Esophagus squamous epithelium (tissue), 5 donors: ENCODE measurements around the gene EPHA5. TPM values are rescaled to one million over a fixed set of nuclear protein-coding genes. Genes with fewer than 3 reads are reported as not detected.

ENCODE experiments used
- DNase-seq: peaks from one replicate; lab custom pipeline; 2025; lab: John Stamatoyannopoulos, UW
- H3K27ac ChIP-seq, 4 donors: fragments of 200-600 bp; sonication (generic); one replicate each; pipeline ENCODE4 v1.5.1; 2016 to 2019; ENCODE audit warnings: mild to moderate bottlenecking in 1 of 4
- H3K27me3 ChIP-seq, 4 donors: fragments of 200-600 bp; sonication (generic); 1 replicate in 3 of 4; 2 replicates in 1 of 4; pipeline versions ENCODE4 v1.5.1 to v1.6.0; 2017 to 2021; ENCODE audit warnings: antibody characterized with exemption in 1 of 4
- H3K36me3 ChIP-seq, 3 donors: fragments of 200-600 bp; sonication (generic); one replicate each; pipeline ENCODE4 v1.5.1; 2016 to 2019
- H3K4me1 ChIP-seq, 3 donors: fragments of 200-600 bp; sonication (generic); one replicate each; pipeline ENCODE4 v1.5.1; 2017 to 2019
- H3K4me3 ChIP-seq, 4 donors: fragments of 200-600 bp; sonication (generic); 1 replicate in 3 of 4; 2 replicates in 1 of 4; pipeline ENCODE4 v1.5.1; 2016 to 2019; ENCODE audit warnings: mild to moderate bottlenecking in 2 of 4, moderate library complexity in 1 of 4
- H3K9me3 ChIP-seq, 3 donors: fragments of 200-600 bp; sonication (generic); one replicate each; pipeline ENCODE4 v1.5.1; 2016 to 2019
- POLR2A ChIP-seq, 4 donors: fragments of 450-650 bp; IDR thresholded peaks; one replicate each; pipeline ENCODE4 v1.6.1; 2017; ENCODE audit warnings: antibody characterized with exemption in 4 of 4, mild to moderate bottlenecking in 4 of 4, moderate library complexity in 3 of 4
- WGBS, 2 donors: methylation state at CpG; one replicate each; pipeline ENCODE4 v1.1.5; 2018; 5-methylcytosine and 5-hydroxymethylcytosine counted together
- intact Hi-C: fragments of 100-400 bp; cut with DNase I; formaldehyde crosslinking; loops from one replicate; pipeline ENCODE4 v1.15.0; 2022
- total RNA-seq, 4 donors: library from RNA; depleted of rRNA; stranded (reverse); fragments of >200 nt; gene quantifications; one replicate each; pipeline ENCODE4 v1.1.0, GENCODE V29; 2016
- TF ChIP-seq, protein P1 (sequence below), 6 experiments: fragments of 450-650 bp in 4 of 6; fragments of 200-600 bp in 2 of 6; sonication (generic) in 2 of 6; IDR thresholded peaks; one replicate each; pipeline ENCODE4 v1.5.1; 2016 to 2019; ENCODE audit warnings: antibody characterized with exemption in 6 of 6, mild to moderate bottlenecking in 4 of 6, moderate library complexity in 4 of 6
- donor health status: DM: yes; HTN: yes; CAD: no.

Gene EPHA5
- total RNA-seq, 4 donors from 2014 or later: under 0.01 to 0.06 TPM; not detected in 2

DNA sequence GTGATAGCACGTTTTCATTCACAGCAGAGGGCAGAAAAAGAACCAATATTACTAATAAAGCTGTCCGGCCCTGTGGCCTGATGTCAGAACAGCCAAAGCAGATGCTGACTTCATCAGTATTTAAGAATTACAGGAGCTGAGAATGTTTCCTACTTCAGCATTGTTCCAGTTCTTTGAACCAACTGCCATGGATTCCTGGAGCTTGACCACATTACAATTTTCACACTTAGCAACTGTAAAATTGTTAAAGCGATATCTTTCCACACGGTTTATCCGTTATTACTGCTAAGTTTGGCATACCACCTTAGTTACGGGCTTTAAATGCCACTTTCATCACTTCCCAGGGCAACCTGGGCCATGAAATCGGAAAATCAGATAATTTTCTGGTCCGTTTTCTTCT is 118.2 kb downstream of the EPHA5 start:
- Histone ChIP-seq H3K27me3 (no peaks in the 10 kb centered on the region), H3K9me3 (no peaks in the 10 kb centered on the region), H3K4me3 (no peak overlapping the region), H3K27ac (no peak overlapping the region), H3K36me3 (no peaks in the 10 kb centered on the region), H3K4me1 (no peaks in the 10 kb centered on the region)
- intact Hi-C loops: no loop called here
- 72 to 77% methylated on average over 8 of the region's 8 CpGs for WGBS, 2 donors
- DNase-seq: no peak
- no peak for TF ChIP-seq POLR2A (IDR thresholded peaks at IDR 0.05)
- TF ChIP-seq, protein P1, sequence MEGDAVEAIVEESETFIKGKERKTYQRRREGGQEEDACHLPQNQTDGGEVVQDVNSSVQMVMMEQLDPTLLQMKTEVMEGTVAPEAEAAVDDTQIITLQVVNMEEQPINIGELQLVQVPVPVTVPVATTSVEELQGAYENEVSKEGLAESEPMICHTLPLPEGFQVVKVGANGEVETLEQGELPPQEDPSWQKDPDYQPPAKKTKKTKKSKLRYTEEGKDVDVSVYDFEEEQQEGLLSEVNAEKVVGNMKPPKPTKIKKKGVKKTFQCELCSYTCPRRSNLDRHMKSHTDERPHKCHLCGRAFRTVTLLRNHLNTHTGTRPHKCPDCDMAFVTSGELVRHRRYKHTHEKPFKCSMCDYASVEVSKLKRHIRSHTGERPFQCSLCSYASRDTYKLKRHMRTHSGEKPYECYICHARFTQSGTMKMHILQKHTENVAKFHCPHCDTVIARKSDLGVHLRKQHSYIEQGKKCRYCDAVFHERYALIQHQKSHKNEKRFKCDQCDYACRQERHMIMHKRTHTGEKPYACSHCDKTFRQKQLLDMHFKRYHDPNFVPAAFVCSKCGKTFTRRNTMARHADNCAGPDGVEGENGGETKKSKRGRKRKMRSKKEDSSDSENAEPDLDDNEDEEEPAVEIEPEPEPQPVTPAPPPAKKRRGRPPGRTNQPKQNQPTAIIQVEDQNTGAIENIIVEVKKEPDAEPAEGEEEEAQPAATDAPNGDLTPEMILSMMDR (IDR thresholded peaks at IDR 0.05): no peak

DNA sequence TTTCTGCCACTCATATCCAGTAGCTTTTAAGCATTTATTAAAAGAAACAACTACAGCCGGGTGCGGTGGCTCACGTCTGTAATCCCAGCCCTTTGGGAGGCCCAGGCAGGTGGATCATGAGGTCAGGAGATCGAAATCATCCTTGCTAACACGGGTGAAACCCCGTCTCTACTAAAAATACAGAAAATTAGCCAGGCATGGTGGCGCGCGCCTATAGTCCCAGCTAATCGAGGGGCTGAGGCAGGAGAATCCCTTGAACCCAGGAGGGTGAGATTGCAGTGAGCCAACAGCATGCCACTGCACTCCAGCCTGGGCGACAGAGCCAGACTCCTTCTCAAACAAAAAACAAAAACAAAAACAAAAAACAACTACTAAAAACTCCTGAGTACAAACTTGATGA is 119.8 kb downstream of the EPHA5 start:
- no peaks in the 10 kb centered on the region for H3K27me3 ChIP-seq
- TF ChIP-seq POLR2A (IDR thresholded peaks at IDR 0.05): no peak
- TF ChIP-seq, protein P1 (IDR thresholded peaks at IDR 0.05): no peak
- 81 to 86% methylated on average over 11 of the region's 11 CpGs for WGBS, 2 donors
- DNase-seq: no peak
- H3K4me1 ChIP-seq: no peaks in the 10 kb centered on the region
- no peak overlapping the region for H3K4me3 ChIP-seq
- intact Hi-C loops: no loop called here
- H3K27ac ChIP-seq: no peak overlapping the region
- H3K9me3 ChIP-seq: no peaks in the 10 kb centered on the region
- H3K36me3 ChIP-seq: no peaks in the 10 kb centered on the region

DNA sequence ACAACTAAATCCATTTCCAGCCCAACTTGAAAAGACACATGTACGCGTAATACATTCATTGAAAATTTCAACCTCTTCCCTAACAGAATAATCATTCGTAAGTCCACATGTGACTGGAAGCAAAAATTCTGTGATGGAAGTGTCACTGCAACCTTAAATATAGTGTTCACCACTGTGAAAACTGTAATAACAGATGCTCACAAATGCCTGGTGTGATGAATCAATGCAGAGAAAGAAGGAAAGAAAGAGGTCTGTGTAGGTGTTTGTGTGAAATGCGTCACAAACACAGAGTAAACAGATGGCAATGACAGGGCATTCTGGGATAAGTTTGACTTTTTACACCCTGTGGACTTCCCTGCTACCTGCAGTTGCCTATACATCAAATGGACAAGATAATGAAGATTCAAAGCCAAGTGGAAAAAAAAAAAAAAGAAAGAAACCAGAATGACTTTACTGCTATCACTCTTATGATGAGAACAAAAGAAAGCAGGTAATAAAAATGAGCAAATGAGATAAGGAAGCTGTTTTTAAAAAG is 123.3 kb downstream of the EPHA5 start:
- no peaks in the 10 kb centered on the region for H3K36me3 ChIP-seq
- no peak for DNase-seq
- intact Hi-C loops: no loop called here
- WGBS, 2 donors: 84 to 88% methylated on average over 4 of the region's 4 CpGs
- no peaks in the 10 kb centered on the region for H3K9me3 ChIP-seq
- no peak overlapping the region for H3K27ac ChIP-seq
- H3K27me3 ChIP-seq: no peaks in the 10 kb centered on the region
- no peak overlapping the region for H3K4me3 ChIP-seq
- H3K4me1 ChIP-seq: no peaks in the 10 kb centered on the region
- no peak for TF ChIP-seq POLR2A (IDR thresholded peaks at IDR 0.05)
- TF ChIP-seq, protein P1 (IDR thresholded peaks at IDR 0.05): no peak

DNA sequence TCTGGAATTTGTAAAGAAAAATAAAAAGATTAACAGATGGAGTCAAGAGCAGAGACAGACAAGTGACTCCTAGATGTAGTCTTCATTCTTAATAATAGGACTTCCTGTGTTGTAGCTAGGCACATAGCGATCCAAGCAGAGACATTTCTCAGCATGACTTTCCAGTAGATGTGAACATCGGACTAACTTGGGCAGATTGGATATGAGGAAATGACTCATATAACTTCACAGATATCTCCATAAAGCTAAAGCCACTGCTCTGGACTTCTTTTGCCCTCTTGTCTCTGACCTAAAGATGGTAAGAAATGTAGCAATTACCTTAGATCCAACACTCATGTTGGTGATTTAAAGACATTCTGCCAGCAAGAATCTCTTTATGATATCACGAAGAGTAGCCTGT is 131.7 kb downstream of the EPHA5 start:
- Histone ChIP-seq H3K4me1 (no peaks in the 10 kb centered on the region), H3K4me3 (no peak overlapping the region), H3K36me3 (no peaks in the 10 kb centered on the region), H3K27ac (no peak overlapping the region), H3K27me3 (no peaks in the 10 kb centered on the region), H3K9me3 (no peaks in the 10 kb centered on the region)
- WGBS, 2 donors: 73 to 85% methylated on average over 3 of the region's 3 CpGs
- intact Hi-C loops: no loop called here
- TF ChIP-seq POLR2A (IDR thresholded peaks at IDR 0.05): no peak
- TF ChIP-seq, protein P1 (IDR thresholded peaks at IDR 0.05): no peak
- DNase-seq: no peak

DNA sequence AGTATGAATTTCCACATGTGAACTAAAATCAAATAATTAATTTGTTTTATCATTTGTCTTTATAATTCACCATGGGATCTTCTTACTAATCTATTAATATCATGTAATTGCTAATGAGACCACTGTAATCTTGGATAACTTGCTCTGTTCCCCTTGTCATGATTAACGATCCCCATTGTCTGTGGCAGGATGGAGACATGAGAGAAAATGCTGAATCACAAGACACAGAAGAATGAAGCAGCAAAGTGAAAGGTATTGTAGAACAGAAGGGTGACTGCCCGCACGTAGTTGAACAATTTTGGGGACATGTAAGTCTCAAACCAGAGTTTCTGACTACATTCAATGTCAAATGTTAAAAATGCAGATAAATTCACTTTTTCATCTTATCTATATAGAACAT is 135.2 kb downstream of the EPHA5 start:
- WGBS, 2 donors: 32 to 54% methylated on average over 3 of the region's 3 CpGs
- TF ChIP-seq POLR2A (IDR thresholded peaks at IDR 0.05): no peak
- TF ChIP-seq, protein P1 (IDR thresholded peaks at IDR 0.05): no peak
- no peaks in the 10 kb centered on the region for H3K9me3 ChIP-seq
- H3K4me3 ChIP-seq: no peak overlapping the region
- H3K27ac ChIP-seq: no peak overlapping the region
- intact Hi-C loops: no loop called here
- H3K4me1 ChIP-seq: no peaks in the 10 kb centered on the region
- H3K27me3 ChIP-seq: no peaks in the 10 kb centered on the region
- DNase-seq: no peak
- no peaks in the 10 kb centered on the region for H3K36me3 ChIP-seq
